T-cell (primary cell): Measurements from ENCODE around the gene ZNF710. TPM values are rescaled to one million over a fixed set of nuclear protein-coding genes. Genes with fewer than 3 reads are reported as not detected.
A peak's percentile ranks its signal among the peaks of the same experiment; 100 is the strongest.

Experiments used
- ATAC-seq, 4 experiments: fragments of 200-7000 bp in 3 of 4; fragments of 150-1000 bp in 1 of 4; cut with Tn5 transposase; replicated peaks in 1 of 4; 1 replicate in 3 of 4; 2 replicates in 1 of 4; pipeline ENCODE4 v1.10.0; 2021; ENCODE audit warnings: moderate library complexity in 3 of 4, mild to moderate bottlenecking in 2 of 4, moderate number of reproducible peaks in 1 of 4
- CTCF ChIA-PET, 2 donors: fragments of 300-600 bp; sonication (Branson Sonifier 250); formaldehyde crosslinking; loops; one replicate each; lab custom pipeline; 2022; ENCODE audit warnings: antibody characterized with exemption in 2 of 2; lab: Charles Lee
- POLR2A ChIA-PET, 2 donors: fragments of 300-600 bp; sonication (Branson Sonifier 250); formaldehyde crosslinking; loops; one replicate each; lab custom pipeline; 2022; ENCODE audit warnings: antibody characterized with exemption in 2 of 2; lab: Charles Lee
- DNase-seq, 35 experiments: peaks; one replicate each; pipeline versions ENCODE4 v3.0.0 to v3.0.0-alpha.2; 2013 to 2023
- H3K27ac ChIP-seq: one replicate; pipeline ENCODE4 v1.5.1; 2013; ENCODE audit warnings: low read length
- H3K27me3 ChIP-seq, 2 experiments: replicated peaks in 1 of 2; 1 replicate in 1 of 2; 2 replicates in 1 of 2; pipeline versions ENCODE4 v1.6.1 to v1.7.0; 2013; ENCODE audit warnings: low read length in 1 of 2, mixed read lengths in 1 of 2; ENCODE audit not compliant: control insufficient read depth in 2 of 2, insufficient read depth in 2 of 2; ENCODE audit errors: extremely low read depth in 1 of 2
- H3K36me3 ChIP-seq, 2 donors: 1 replicate in 1 of 2; 2 replicates in 1 of 2; pipeline versions ENCODE4 v1.6.1 to v1.7.0; 2013; ENCODE audit warnings: low read length in 1 of 2; ENCODE audit not compliant: control insufficient read depth in 2 of 2, insufficient read depth in 1 of 2; ENCODE audit errors: extremely low read depth in 1 of 2
- H3K4me1 ChIP-seq, 2 experiments: 1 replicate in 1 of 2; 2 replicates in 1 of 2; pipeline versions ENCODE4 v1.6.1 to v1.7.0; 2013; ENCODE audit warnings: low read length in 2 of 2, mixed read lengths in 1 of 2; ENCODE audit not compliant: insufficient read depth in 2 of 2, control insufficient read depth in 1 of 2; ENCODE audit errors: extremely low read depth in 1 of 2
- H3K4me3 ChIP-seq, 2 donors: 1 replicate in 1 of 2; 2 replicates in 1 of 2; pipeline versions ENCODE4 v1.5.1 to v1.7.0; 2013; ENCODE audit warnings: mild to moderate bottlenecking in 2 of 2, low read length in 1 of 2, moderate library complexity in 1 of 2; ENCODE audit not compliant: control insufficient read depth in 1 of 2; ENCODE audit errors: extremely low read depth in 1 of 2
- H3K9me3 ChIP-seq: 2 replicates; pipeline ENCODE4 v1.7.0; 2013
- H3K27ac Mint-ChIP-seq, 2 donors: one replicate each; pipeline ENCODE4 v1.8.0; 2020 to 2021; ENCODE audit warnings: mild to moderate bottlenecking in 2 of 2, mixed read lengths in 2 of 2
- H3K27me3 Mint-ChIP-seq, 2 donors: one replicate each; pipeline ENCODE4 v1.8.0; 2021 to 2022; ENCODE audit warnings: mixed read lengths in 2 of 2
- H3K36me3 Mint-ChIP-seq: one replicate; pipeline ENCODE4 v1.8.0; 2021; ENCODE audit warnings: mixed read lengths
- H3K4me1 Mint-ChIP-seq, 3 donors: one replicate each; pipeline ENCODE4 v1.8.0; 2020 to 2022; ENCODE audit warnings: mixed read lengths in 3 of 3, mild to moderate bottlenecking in 1 of 3
- H3K4me3 Mint-ChIP-seq, 3 donors: one replicate each; pipeline ENCODE4 v1.8.0; 2020 to 2022; ENCODE audit warnings: mild to moderate bottlenecking in 3 of 3, mixed read lengths in 3 of 3, moderate library complexity in 3 of 3
- H3K9me3 Mint-ChIP-seq, 3 donors: one replicate each; pipeline ENCODE4 v1.8.0; 2020 to 2022; ENCODE audit warnings: mixed read lengths in 3 of 3
- WGBS: methylation state at CpG from one replicate; pipeline ENCODE4 v1.1.5; 2013; ENCODE audit warnings: missing lambda C conversion rate; ENCODE audit not compliant: insufficient coverage; 5-methylcytosine and 5-hydroxymethylcytosine counted together
- total RNA-seq, 35 experiments: library from RNA in 6 of 35; stranded (reverse) in 6 of 35; fragments of 120-200 nt in 1 of 35; gene quantifications; one replicate each; pipeline versions ENCODE4 v1.2.1 to v1.2.4 and lab custom pipeline; 2013 to 2026

Gene ZNF710
- total RNA-seq, 5 donors from 2014 or later (not counting 1 experiment from before 2014, with no cell fraction given), result 11.8 to 21.2 (median 17.7) TPM

- ChIA-PET POLR2A (no interaction called here), CTCF (interaction anchor here (0.6 to 0.9 kb wide), 2 partner anchors 9 to 1245 kb away, joined by 3 to 6 read pairs; no protein-coding TSS in a partner anchor)
- DNase-seq (peak in 32 of 35 experiments; percentile 14 to 81 (median 50)), ATAC-seq (peak; percentile 38 to 65 (median 40))
- Histone ChIP-seq H3K4me1 (peaks cover 35 to 53% of the 10 kb centered on the region in 2 experiments), H3K27me3 (no peaks in the 10 kb centered on the region), H3K36me3 (peaks cover 0 to 3% of the 10 kb centered on the region in 2 donors), H3K9me3 (no peaks in the 10 kb centered on the region), H3K4me3 (no peak overlapping the region), H3K27ac (peak overlapping the region; percentile 68)
- Mint-ChIP-seq H3K4me1 (peaks cover 43 to 53% (median 46%) of the 10 kb centered on the region in 3 donors), H3K36me3 (peaks cover 6% of the 10 kb centered on the region), H3K4me3 (peak overlapping the region in 1 of 3 donors; percentile 54), H3K27me3 (no peaks in the 10 kb centered on the region), H3K27ac (peak overlapping the region; percentile 83 to 86), H3K9me3 (no peaks in the 10 kb centered on the region)
- WGBS, result 74% methylated on average over 5 of the region's 16 CpGs
Measured at GRCh38 chr15:90062462-90062932, 61.4 kb downstream of the ZNF710 start.

GRCh38 chr15:90062973-90063769, 62.0 kb downstream of the ZNF710 start:
- ATAC-seq, result no peak
- peaks cover 34 to 51% of the 10 kb centered on the region in 2 experiments for H3K4me1 ChIP-seq

GRCh38 chr15:90063770-90064247, 62.7 kb downstream of the ZNF710 start:
- POLR2A ChIA-PET, result no interaction called here

More at GRCh38 chr15:90062973-90063769, 62.0 kb downstream of the ZNF710 start:
- 93% methylated on average over 9 of the region's 20 CpGs for WGBS
- peaks cover 6% of the 10 kb centered on the region for H3K36me3 Mint-ChIP-seq
- Histone ChIP-seq H3K27me3 (no peaks in the 10 kb centered on the region), H3K9me3 (no peaks in the 10 kb centered on the region), H3K27ac (peak overlapping the region; percentile 68), H3K36me3 (peaks cover 1 to 10% of the 10 kb centered on the region in 2 donors), H3K4me3 (no peak overlapping the region)
- no peak for DNase-seq
- H3K27me3 Mint-ChIP-seq, result no peaks in the 10 kb centered on the region
- H3K4me3 Mint-ChIP-seq, result peak overlapping the region in 1 of 3 donors; percentile 54
- no peaks in the 10 kb centered on the region for H3K9me3 Mint-ChIP-seq
- peak overlapping the region; percentile 83 to 86 for H3K27ac Mint-ChIP-seq
- ChIA-PET CTCF (interaction anchor here (0.5 to 0.6 kb wide), 2 partner anchors 8 to 159 kb away, joined by 3 to 4 read pairs; no protein-coding TSS in a partner anchor), POLR2A (no interaction called here)
- H3K4me1 Mint-ChIP-seq, result peaks cover 40 to 49% (median 42%) of the 10 kb centered on the region in 3 donors

GRCh38 chr15:90064911-90065681, 64.0 kb downstream of the ZNF710 start:
- ChIA-PET POLR2A (no interaction called here), CTCF (interaction anchor here in 1 of 2 donors (0.7 to 1.6 kb wide), 2 partner anchors 80 to 167 kb away, joined by 3 read pairs; no protein-coding TSS in a partner anchor)
- peaks cover 9% of the 10 kb centered on the region for H3K36me3 Mint-ChIP-seq
- ATAC-seq, result no peak
- peaks cover 22 to 30% (median 25%) of the 10 kb centered on the region in 3 donors for H3K4me1 Mint-ChIP-seq
- peak overlapping the region in 1 of 2 donors; percentile 27 for H3K27ac Mint-ChIP-seq
- Histone ChIP-seq H3K27ac (no peak overlapping the region), H3K27me3 (no peaks in the 10 kb centered on the region), H3K36me3 (peaks cover 10 to 13% of the 10 kb centered on the region in 2 donors), H3K9me3 (no peaks in the 10 kb centered on the region), H3K4me3 (no peak overlapping the region), H3K4me1 (peaks cover 20 to 32% of the 10 kb centered on the region in 2 experiments)
- no peak overlapping the region for H3K4me3 Mint-ChIP-seq
- H3K27me3 Mint-ChIP-seq, result no peaks in the 10 kb centered on the region
- no peaks in the 10 kb centered on the region for H3K9me3 Mint-ChIP-seq
- peak in 1 of 35 experiments; percentile 14 for DNase-seq
- WGBS, result 84% methylated on average over 24 of the region's 30 CpGs

More at GRCh38 chr15:90063770-90064247, 62.7 kb downstream of the ZNF710 start:
- no peak overlapping the region for H3K4me3 ChIP-seq
- H3K27ac Mint-ChIP-seq, result peak overlapping the region; percentile 49 to 73
- H3K9me3 Mint-ChIP-seq, result no peaks in the 10 kb centered on the region
- CTCF ChIA-PET, result interaction anchor here (0.5 to 0.6 kb wide), 2 partner anchors 8 to 159 kb away, joined by 3 to 4 read pairs; no protein-coding TSS in a partner anchor
- H3K27me3 ChIP-seq, result no peaks in the 10 kb centered on the region
- no peak for ATAC-seq
- H3K27ac ChIP-seq, result no peak overlapping the region
- peaks cover 35 to 43% (median 36%) of the 10 kb centered on the region in 3 donors for H3K4me1 Mint-ChIP-seq
- H3K36me3 ChIP-seq, result peaks cover 6 to 10% of the 10 kb centered on the region in 2 donors
- DNase-seq, result peak in 1 of 35 experiments; percentile 34
- H3K4me1 ChIP-seq, result peaks cover 31 to 45% of the 10 kb centered on the region in 2 experiments
- peaks cover 6% of the 10 kb centered on the region for H3K36me3 Mint-ChIP-seq
- no peaks in the 10 kb centered on the region for H3K27me3 Mint-ChIP-seq
- 93% methylated on average over 3 of the region's 11 CpGs for whole genome bisulfite sequencing
- H3K4me3 Mint-ChIP-seq, result no peak overlapping the region
- no peaks in the 10 kb centered on the region for H3K9me3 ChIP-seq

GRCh38 chr15:90065682-90066049, 64.5 kb downstream of the ZNF710 start:
- ChIA-PET CTCF (interaction anchor here in 1 of 2 donors (1.6 kb wide), 1 partner anchor 167 kb away, joined by 3 read pairs; no protein-coding TSS in a partner anchor), POLR2A (interaction anchor here in 1 of 2 donors (0.6 kb wide), 1 partner anchor 32 kb away, joined by 3 read pairs; no protein-coding TSS in a partner anchor)
- DNase-seq (no peak), ATAC-seq (no peak)
- H3K27me3 Mint-ChIP-seq, result no peaks in the 10 kb centered on the region
- peaks cover 18 to 28% of the 10 kb centered on the region in 2 experiments for H3K4me1 ChIP-seq
- H3K27ac Mint-ChIP-seq, result no peak overlapping the region
- H3K4me1 Mint-ChIP-seq, result peaks cover 20 to 28% (median 22%) of the 10 kb centered on the region in 3 donors
- H3K27ac ChIP-seq, result no peak overlapping the region
- H3K36me3 ChIP-seq, result peaks cover 10 to 13% of the 10 kb centered on the region in 2 donors
- no peak overlapping the region for H3K4me3 Mint-ChIP-seq
- WGBS, result 80% methylated on average over 4 of the region's 7 CpGs
- H3K4me3 ChIP-seq, result no peak overlapping the region
- H3K27me3 ChIP-seq, result no peaks in the 10 kb centered on the region
- no peaks in the 10 kb centered on the region for H3K9me3 Mint-ChIP-seq
- H3K9me3 ChIP-seq, result no peaks in the 10 kb centered on the region
- H3K36me3 Mint-ChIP-seq, result peaks cover 9% of the 10 kb centered on the region
